Activated naive CD4-positive, alpha-beta T cell treated with Interleukin-2 at 50 U/mL for 16 hours (primary cell): ENCODE results near the gene CCDC157.

ENCODE experiments used
- DNase-seq: peaks from one replicate; pipeline ENCODE4 v3.0.0-alpha.2; 2020

Gene CCDC157

DNA sequence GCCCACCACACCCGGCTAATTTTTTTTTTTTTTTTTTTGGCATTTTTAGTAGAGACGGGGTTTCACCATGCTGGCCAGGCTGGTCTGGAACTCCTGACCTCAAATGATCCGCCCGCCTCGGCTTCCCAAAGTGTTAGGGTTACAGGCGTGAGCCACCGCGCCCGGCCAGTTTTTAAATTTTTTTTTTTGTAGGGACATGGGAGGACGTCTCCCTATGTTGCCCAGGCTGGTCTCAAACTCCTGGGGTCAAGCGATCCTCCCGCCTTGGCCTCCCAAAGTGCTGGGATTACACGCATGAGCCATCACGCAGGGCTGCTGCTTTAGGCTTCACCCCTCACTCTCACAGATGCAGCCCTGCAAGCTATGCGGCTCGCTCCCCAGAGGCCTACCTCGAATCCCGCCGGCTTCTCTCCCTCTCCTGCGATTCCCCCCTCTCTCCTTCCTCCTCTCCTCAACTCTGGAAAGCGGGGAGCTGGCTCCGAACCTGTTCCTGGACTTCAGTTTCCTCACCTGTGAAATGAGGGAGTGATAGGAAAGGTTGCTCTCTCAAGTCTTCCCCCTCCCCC is 926 bp downstream of the CCDC157 start:
- DNase-seq, result no peak

DNA sequence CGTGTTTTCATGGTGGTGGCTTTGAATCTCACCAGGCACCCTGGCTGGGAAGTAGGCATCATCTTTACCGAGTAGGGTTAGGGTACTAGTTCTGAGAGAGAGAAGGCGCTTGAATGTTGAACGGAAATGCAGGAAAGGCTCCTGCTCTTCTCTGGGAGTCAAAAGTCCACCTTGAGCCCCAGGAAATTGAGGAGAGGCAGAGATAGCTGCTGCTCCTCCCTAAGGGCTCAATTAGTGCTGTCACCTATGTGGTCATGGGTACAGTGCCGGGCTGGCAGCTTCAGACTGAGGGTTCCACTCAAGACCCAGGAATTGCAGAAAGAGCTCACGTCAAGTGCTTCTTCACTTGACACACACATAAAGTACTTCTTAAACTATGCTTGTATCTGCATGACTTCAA is 1.7 kb downstream of the CCDC157 start:
- no peak for DNase-seq

DNA sequence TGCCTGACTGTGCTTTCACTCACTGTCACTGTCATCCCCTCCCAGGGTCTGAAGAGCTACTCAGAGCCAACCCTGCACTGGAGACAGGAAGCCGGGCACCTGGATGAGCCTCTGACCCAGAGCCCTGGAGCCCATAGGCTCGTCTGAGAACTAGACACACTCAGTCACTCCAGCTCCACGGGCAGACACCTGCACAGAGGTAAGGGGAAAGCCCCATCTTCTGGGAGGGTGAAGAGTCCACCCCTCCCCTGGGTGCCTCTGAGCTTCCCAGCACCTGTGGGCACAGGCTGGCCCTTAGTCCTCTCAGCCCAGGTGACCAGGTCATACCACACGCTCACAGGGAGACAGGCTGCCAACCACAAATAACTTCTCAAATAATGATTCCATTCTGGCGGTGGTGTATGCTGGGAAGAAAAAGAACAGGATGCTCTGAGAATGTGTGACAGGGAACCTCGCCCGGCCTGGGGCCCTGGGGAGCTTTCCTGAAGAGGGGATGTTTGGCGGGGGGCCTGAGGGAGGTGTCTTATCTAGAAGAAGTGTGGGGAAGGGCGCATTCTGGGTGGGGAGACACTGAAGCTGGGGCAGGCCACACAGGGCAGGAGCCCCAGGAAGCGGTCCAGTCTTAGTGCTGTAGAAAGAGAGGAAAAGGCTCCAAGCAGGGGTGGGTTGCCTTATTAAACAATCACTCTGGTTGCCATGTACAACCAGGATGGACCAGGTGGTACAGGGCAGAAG is 5.3 kb downstream of the CCDC157 start:
- no peak for DNase-seq

DNA sequence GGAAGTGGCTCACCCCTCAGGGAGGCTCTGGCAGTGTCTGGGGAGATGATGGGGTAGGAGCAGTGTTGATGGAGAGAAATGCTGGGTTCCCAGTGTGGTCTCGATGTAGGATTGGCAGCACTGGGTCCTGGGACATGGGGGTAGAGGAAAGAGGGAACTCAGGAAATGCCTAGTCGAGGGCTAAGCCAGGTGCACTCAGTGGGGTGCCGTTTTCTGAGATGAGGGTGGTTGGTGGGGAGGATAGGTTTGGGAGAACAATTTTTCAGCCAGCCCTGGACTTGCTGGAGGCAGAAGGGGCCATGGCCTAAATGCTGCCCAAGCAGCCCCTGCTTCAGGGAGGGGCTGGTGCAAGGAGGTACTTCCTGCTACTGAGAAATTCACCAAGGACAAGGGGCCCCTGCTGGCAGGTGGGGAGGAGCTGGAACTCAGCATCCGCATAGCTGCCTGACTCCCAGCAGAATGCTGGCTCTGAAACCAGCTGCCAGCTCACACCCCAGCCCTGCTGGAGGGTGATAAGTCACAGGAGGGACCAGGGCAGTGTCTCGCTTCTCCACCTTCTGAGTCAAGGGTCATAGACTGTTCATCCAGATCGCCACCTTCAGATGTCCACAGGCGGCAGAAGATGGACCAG is 6.0 kb downstream of the CCDC157 start:
- DNase-seq, result no peak

DNA sequence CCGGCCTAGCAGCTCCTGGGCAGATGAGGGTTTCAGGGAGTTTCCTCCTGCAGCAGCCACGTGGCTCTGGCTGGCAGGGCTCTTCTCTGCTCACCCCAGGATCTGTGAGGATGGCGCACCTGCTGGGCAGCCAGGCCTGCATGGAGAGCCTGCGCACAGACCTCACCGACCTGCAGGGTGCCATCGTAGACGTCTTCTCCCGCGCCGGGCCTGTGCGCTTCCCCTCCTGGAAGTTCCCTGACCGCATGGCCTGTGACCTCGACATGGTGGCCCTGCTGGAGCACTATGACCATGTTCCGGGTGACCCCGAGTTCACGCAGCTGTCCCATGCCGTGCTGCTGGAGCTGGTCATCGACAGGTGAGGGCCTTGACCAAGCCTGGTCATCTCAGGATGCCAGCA is 9.1 kb downstream of the CCDC157 start:
- DNase-seq, result no peak

DNA sequence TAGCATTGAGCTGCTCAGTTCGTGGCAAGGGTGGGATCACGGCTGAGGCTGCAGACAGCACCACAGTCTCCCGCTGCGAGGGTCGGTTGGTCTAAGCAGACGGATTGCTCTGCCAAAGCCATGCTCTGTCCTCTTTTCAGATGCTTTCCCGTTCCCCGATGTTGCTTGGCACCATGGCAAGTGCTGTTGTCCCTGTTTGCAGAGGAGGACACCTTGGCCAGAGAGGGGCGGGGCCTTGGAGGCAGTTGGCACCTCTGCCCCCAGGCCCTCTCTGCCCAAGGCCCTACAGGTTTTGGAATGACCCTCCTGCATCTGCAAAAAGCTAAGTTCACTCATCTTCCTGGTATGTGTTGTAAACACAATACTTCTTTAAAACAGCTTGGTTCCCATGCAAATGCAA is 11.6 kb downstream of the CCDC157 start:
- DNase-seq, result no peak

DNA sequence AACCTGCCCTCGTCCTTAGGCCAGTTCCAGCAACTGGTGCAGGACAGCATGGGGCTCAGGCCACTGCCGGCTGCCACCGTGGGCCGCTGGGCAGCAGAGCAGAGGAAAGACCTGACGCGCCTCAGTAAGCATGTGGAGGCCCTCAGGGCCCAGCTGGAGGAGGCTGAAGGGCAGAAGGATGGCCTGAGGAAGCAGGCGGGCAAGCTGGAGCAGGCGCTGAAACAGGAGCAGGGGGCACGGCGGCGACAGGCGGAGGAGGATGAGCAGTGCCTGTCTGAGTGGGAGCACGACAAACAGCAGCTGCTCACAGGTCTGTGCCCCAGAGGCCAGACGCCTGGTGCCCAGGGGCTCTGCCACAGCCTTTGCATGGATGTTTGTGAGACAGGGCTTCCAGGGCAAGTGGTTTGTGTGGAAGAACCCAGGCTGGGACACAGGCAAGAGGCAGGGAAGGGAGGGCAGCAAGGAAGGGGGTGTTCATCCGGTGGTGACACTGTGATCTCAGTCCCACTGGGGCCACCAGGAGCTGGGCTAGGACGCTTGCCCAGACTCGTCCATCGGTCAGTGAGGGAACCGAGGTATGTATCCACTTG is 13.9 kb downstream of the CCDC157 start:
- no peak for DNase-seq

DNA sequence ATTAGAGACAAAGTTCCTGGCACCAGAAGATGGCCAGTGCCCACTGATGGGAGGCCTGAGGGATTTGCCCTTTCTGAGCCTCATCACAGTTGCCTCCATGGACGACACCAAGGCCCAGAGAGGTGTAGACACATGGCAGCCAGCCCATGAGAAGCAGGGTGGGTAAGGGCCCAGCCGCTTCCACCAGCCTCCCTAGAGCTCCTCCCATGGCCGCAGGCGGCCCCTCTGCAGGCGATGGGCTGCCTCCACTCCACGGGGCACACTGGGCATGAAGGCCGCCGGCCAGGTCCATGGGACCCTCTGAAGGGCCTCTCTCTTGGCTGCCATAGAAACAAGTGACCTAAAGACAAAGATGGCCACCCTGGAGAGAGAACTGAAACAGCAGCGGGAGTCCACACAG is 14.5 kb downstream of the CCDC157 start:
- DNase-seq, result no peak

DNA sequence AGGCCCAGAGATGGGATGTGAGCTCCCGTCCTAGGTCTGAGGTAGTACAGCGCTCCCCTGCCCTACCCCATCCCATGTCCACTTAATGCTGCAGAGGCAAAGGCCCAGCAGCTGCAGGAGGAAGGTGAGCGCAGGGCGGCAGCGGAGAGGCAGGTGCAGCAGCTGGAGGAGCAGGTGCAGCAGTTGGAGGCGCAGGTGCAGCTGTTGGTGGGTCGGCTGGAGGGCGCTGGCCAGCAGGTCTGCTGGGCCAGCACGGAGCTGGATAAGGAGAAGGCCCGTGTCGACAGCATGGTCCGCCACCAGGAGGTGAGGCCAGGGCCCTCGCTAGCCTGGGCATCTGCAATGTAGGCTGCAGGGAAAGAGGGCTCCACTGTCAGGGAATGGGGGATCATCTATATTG is 15.2 kb downstream of the CCDC157 start:
- no peak for DNase-seq

DNA sequence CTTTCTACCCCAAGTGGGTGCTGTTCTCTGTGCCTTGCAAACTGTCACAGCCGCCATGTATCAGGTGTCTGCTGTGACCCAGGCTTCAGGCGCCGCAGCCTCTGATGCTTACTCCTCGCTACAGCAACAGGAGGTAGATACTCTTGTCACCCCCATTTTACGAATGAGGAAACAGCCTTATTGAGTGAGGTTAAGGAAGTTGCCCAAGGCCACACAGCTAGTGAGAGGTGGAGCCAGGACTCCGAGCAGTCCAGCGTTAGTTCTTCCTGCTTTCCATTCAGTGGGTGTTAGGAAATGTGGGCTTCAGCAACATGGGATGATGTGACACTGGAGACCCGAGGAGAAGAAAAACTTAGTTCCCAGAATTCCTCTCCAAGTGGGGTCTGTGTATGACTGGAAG is 16.1 kb downstream of the CCDC157 start:
- no peak for DNase-seq

DNA sequence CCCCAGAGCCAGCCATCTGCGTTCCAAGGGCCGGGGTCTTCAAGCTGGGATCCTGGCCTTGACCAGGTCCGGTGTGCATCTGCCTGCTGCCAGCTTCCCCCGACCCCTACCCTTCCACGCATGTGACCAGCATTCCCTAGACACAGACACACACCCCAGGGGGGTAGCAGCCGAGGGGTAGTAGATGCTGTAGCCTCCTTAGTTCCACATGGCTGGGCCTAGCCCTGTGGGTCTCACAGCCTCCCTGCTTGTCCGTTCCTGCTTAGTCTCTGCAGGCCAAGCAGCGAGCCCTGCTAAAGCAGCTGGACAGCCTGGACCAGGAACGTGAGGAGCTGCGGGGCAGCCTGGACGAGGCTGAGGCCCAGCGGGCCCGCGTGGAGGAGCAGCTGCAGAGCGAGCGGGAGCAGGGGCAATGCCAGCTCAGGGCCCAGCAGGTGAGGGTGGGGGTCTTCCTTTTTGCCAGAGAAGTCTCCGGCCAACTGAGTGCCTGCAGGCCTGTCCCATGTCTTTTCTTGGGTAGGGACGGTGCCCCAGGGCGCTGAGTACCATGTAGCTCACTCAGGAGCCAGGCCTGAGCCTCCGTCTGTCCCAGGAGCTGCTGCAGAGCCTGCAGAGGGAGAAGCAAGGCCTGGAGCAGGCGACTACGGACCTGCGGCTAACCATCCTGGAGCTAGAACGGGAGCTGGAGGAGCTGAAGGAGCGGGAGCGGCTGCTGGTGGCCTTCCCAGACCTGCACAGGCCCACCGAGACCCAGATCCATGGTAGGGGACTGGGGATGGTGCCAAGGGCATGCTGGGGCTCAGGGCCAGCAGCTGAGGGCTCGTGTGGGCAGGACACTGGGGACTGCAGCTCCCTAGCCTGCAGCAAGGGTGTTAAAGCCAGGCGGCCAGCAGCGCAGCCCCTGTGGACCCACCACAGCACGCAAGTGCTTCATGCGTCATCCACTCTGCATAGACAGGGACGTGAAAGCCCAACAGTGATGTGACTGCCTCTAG is 16.8 kb downstream of the CCDC157 start:
- DNase-seq, result no peak

DNA sequence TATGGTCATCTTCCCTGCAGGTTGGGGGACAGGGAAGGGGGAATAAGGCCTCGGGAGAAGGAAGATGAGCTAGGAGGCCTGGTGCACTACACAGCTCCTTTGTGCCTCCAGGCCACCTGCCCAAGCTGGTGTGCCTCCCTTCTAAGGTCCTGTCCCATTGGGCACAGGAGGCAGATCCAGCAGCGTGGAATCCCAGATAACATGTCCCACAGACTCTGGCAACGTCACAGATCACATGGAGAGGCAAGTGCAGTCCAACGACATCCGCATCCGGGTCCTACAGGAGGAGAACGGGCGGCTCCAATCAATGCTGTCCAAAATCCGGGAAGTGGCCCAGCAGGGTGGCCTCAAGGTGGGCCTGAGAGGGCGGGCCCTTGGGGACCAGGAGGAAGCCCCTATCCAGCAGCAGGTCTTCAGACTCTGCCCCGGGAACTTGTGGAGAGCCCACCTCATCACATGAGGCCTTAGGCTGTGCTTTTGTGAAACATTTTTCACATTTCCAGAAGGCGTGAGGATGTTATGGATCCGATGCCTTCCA is 18.6 kb downstream of the CCDC157 start:
- DNase-seq, result no peak

DNA sequence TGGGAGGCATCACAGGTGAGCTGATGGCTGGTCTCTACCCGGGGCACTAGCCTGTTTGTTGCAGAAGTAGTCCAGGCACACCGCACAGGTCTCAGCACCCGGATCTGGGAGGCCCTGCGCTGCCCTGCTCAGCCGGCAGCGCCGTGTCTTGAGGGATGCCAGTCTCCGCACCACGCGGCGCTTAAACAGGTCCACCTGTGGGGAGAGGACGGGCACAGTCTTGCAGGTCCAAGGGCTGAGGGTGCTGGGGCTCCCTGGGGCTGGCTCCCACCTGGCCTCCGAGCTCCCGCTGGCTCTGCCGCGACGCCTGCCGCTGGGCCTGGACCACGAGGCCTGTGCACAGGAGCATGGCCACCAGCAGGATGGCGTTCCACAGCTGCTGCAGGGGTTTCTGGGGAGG is 23.2 kb downstream of the CCDC157 start:
- DNase-seq, result no peak

DNA sequence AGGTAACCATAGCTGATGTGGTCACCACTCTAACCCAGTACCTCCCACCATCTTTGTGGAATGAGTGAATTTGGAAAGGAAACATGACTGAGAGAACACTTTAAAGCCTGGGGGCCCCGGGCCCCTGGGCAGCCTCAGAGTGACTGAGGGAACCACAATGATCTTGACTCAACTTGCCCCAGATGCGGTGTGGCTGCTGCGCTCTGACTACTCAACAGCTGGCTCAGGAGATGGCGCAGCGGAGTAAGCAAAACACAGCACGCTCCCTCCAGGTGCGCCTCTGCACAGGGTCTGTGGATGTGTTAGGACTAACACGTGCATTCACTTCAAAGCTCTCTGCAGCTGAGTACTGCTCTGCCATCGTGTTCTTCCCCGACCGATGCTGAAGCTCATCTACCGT is 24.5 kb downstream of the CCDC157 start:
- DNase-seq, result no peak

DNA sequence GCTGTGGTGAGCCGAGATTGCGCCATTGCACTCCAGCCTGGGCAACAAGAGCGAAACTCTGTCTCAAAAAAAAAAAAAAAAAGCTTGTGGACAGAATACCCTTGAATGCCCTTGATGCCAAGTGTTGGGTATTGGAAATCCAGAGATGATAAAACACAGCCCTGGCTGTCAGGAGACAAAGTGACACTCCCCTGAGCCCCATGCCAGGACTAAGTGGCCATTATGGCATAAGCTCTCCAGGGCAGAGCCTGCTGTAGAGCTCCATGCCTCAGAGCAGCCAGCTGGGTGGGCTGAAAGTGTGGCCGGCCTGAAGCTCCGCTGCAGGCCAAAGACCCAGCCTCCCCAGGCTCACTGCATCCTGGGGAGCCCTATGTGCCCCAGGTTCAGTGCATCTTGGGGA is 25.5 kb downstream of the CCDC157 start:
- DNase-seq, result no peak

DNA sequence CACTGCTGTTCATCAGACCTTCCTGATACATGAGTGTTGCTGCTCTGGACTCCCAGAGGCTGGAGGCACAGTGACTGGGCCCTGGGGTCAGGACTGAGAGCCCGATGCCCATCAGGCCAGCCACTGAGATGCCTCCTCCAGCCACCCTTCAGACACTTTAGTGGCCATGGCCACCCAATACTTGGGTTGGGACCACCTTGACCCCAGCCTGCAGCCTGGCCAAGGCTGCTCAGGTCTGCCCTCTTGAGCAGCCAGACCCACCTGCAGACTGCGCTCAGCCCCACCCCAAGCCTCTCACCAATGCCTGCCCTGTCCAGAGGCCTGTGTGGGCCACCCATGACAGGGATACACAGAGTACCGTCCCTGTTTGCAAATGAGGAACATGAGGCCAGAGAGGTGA is 26.3 kb downstream of the CCDC157 start:
- DNase-seq, result no peak

DNA sequence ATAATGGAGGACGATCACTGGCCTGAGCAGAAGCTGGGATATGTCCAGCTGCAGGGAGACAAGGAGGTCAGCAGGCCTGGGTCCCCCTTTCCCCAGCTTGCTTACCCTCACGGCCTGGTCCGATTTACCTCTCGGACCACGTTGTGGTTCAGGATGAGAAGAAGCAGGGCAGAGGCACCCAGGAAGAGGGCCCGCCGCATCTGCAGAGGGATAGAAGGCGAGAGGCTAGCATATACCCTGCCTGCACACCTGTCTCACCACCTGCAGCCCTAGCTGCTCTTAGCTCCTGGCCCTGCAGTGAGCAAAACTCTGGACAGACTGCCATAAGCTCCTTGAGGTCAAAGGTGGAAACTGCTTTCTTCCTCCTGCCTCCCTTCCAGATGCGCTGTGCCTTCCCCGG is 29.1 kb downstream of the CCDC157 start:
- DNase-seq, result no peak

DNA sequence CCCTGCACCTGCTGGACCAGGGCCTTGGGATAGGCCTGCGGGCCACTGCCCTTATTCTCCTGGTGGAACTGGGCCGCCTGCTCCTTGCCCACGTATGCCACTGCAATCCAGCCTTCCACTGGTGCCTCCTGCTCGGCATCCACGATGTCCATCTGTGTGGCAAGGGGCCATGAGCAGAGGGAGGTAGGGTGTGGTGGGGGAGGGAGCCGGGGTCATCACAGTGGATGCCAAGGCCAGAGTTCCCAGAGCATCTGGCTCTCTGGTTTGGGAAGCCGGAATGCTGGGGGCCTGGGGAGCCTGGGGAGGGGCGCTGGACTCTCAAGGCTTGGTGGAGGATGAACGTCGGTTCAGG is 29.8 kb downstream of the CCDC157 start:
- DNase-seq, result no peak

DNA sequence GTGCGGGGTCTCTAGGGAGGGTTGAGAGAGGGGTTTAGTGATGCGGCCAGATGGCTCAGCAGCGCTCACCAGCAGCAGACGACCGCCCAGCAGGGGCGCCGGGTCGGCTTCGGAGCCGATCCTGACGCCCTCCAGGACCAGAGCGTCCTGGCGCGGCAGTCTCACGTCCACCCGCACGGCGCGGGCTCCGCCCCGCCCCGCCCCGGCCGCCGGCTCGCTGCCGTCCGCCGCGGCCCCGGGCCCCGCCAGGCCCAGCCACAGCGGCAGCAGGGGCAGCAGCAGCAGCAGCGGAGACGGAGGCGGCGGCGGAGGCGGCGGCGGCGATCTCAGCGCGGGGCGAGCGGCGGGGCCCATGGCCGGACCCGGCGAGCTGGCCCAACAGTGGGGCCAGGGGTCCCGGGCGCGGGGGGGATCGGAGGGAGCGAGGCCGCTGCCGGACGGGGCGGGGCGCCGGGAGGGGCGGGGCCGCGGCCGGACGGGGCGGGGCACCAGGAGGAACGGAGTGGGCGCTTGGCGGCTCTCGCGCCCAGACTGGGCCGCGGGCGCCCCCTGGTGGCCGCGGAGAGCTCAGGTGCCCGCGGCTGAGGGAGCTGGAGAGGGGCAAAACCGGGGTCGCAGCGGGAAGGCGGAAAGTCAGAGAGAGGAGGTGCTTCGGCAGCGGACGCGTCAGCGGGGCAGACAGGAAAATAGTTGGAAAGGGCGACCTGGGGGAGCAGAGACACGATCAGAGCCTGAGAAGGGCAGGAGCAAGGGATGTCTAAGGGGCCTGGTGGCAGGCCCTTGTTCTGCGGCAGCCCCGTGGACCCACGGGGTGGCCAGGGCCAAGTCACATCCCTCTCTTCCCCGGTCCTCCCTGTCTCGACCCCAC is 30.4 kb downstream of the CCDC157 start, which contains the start of gene RNF215:
Gene RNF215 (minus strand): TSS at position 452 of the 868 bp plus-strand sequence. CDS start 98 bp downstream, at position 354.
- DNase-seq, result peak; percentile 81

DNA sequence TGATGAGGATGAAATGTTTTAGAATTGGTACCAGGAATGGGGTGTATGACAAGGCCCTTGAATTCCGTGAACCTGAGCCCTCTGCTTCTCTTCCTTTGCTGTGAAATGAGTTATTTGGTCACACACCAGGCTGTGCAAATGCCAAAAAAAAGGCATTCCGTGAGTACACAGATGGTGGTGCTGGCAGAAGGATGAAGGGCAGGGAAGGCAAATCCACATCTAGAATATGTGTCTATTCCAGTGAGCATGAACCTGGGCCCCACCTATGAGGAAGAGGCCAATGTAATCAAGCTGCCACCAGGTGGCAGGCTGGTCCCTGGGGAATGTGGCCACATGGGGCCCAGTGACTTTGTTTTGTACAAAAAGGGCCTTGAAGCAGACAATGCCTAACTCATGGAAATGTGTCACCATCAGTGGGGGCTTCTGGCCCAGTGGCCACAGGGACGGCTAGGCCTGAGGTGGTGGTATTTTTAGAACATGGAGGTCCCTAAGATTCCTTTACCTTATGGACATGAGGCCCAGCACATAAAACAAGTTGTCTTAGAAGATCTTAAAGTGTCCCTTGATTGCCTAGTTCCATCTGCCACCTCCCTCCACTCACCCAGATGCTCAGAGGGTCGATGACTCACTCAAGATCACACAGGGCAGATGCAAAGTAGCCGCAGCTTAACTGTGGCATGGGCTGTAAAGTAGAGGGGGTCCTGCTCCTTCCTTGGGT is 34.3 kb downstream of the CCDC157 start:
- peak; percentile 81 for DNase-seq
